Right renal pelvis (tissue), 4 donors: ENCODE measurements around the gene PLCH1. TPM values are rescaled to one million over a fixed set of nuclear protein-coding genes. Genes with fewer than 3 reads are reported as not detected.

Source experiments
- DNase-seq, 4 donors: peaks; one replicate each; pipeline ENCODE4 v3.0.0-alpha.2; 2013; ENCODE audit warnings: low read depth in 4 of 4, low spot score in 3 of 4, missing footprints in 1 of 4
- polyA plus RNA-seq, 4 donors: library from polyadenylated mRNA; unstranded; fragments of 120-200 nt; gene quantifications; one replicate each; pipeline ENCODE4 v1.2.1, GENCODE V29; 2013; ENCODE audit not compliant: insufficient read length in 4 of 4

The PLCH1 gene
- polyA plus RNA-seq, 4 donors, result 10.1 to 10.5 (median 10.3) TPM

DNA sequence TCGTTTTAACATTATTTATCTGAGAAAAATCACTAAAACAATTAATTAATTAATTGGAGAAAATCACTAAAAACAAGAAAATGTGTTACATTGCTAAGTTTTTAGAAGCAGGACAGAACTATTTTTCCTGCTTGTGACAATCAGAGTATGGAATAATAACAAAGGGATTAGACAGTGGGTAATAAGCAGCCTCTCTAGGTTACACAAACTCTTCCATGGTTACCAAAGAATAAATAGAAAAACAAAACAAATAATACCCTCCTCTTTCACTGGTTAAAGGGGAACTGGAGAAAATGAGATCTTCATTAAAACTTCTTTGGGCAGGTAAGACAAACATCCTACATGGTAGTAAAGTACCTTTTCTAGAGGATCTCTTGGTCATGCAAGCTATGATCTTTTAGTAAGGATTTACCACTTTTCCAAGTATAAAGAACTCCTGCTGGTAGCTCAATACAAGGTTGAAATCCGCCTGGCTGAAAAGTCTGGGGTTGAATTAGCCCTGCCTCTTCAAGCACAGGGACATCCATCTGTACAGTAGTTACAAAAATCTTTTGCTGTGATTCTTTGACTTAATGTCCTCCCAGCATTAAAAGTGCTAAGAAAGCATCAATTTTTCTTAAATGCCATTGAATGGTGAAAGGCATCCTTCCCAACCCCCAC is 2.5 kb upstream of the PLCH1 start:
- DNase-seq, result no peak

GRCh38 chr3:155746703-155747102 is 1.8 kb upstream of the PLCH1 start:
- DNase-seq, result no peak

DNA sequence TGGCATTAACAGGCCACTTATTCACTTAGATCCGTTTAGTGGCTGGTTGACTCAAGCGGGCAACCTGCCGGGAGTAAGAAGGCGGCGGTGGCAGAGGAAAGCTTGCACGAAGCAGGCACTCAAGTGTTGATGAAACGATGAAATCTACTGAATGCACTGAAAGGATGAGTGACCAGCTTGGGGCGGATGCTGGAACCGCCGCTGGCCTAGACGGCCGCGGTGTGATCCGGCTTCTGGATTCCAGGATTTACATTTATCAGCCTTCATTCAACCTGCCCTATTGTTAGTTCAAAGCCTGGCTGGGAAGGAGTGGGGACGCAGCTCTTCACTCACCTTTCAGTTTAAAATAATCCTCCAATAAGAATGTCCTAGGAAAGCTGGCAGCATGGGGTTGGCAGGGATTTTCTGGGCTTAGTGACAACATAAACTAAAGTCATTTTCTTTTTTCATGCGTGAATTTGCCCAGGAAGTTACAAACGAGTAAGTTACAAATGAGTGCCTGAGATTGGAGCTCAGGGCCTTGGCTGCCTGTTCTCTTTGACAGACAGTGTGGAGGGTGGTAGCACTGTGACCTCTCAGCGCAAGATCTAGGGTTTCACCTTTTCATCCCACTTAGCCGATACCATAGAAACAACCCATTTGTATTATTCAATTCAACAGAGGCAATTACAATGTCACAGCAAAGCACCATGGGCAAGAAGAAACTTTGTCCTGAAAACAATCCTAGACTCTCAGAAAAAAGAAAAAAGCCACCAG is 1.1 kb upstream of the PLCH1 start:
- no peak for DNase-seq

DNA sequence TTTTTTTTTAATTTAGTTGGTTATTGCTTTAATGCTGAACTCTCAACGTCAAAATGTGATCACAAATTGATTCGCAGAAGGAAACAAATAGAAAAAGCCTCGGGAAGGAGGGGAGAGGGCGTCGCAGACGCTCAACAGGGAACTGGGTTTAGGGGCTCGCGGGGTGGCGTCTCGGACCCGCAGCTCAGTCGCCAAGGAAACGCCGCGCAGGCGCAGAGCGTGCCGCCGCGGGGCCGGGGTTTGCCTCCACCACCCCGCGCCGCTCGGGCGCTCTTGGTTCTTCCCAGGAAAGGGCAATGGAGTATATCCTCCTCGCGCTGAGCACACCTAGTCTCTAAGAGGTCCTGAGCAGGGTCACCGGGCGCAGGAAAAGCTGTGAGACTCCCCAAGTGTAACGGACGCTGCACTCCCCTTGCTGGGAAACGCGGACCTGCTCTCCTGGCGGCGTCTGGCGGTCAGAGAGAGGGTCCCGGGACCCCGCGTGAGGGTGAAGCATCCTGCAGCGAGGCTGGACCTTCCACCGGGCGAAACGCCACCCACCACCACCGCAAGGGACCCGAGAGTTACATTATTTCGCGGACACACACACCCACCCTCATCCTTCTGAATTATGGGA is 753 bp downstream of the PLCH1 start:
- DNase-seq, result peak in 2 of 4 donors; percentile 62 to 74

DNA sequence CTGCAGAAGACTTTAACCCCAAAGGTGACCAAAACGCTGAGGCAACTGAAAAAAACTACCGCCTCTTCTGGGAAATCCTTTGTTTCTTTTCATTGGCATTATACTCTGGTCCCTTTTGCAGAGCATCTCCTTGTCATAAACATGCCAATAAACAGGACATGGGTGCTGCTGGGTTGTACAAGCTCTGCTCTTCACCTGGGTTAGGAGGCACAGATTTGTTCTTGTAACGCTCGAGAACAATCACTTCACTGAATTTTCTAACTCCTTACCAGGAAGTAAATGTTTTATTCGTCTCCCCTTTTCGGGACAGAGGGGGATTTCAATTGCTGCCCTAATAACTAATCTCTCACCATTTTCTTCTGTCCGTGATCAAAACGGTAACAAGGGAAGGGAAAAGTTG is 1.3 kb downstream of the PLCH1 start:
- no peak for DNase-seq

DNA sequence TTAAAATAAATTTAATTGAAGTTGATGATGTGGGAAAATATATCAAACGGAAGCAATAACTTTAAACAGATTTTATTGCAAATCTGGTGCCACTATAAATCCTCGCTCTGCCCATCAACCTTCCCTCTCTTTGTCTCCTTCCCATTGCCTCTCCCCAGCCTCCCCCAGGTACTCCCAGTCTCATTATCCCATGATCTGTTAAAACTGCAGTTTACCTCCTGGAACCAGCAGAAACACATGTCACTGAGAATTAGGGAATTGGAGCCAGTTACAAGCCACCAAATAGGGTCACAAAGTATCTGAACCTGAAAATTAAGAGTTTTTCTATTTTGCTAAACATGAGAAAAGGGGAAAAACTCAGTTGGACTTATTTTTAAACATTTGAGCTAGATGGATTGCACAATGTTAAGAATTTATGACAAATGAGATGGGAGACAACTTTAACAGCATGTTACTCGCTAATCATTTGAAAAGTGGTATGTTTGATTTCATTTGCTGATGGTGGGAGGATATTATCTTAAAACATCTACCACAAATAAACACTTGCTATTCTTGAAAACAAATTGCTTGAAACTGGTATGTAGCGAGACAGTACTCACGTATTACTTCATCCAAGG is 2.4 kb downstream of the PLCH1 start:
- DNase-seq, result no peak

GRCh38 chr3:155741603-155742002 is 3.3 kb downstream of the PLCH1 start:
- DNase-seq, result no peak

GRCh38 chr3:155741101-155741500 is 3.8 kb downstream of the PLCH1 start:
- no peak for DNase-seq

- no peak for DNase-seq
Measured at GRCh38 chr3:155739154-155739553, 5.7 kb downstream of the PLCH1 start.

- no peak for DNase-seq
Measured at GRCh38 chr3:155738580-155739076, 6.2 kb downstream of the PLCH1 start.

- DNase-seq, result peak in 2 of 4 donors; percentile 72 to 81
Measured at GRCh38 chr3:155737844-155738460, 6.9 kb downstream of the PLCH1 start.

GRCh38 chr3:155736381-155736780 is 8.5 kb downstream of the PLCH1 start:
- no peak for DNase-seq

GRCh38 chr3:155730843-155731242 is 14.0 kb downstream of the PLCH1 start:
- DNase-seq, result no peak

DNA sequence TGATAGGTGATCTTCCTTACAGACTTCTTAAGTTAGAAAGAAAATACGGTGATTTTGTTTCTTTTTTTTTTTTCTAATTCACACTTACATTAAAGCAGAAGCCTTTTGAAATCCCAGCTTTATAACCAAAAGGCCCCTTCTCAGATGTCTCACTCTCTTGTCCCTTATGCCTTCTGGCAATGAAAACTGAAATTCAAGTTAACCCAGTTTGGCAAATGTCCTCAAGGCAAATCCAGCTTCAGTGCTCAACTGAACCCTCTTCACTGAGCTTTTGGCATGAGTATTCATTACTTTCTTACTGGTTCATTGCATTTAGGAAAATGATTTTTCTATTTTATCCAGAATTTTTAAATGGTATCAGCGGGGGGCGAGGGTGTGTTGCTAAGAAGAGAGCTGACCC is 17.0 kb downstream of the PLCH1 start:
- no peak for DNase-seq

DNA sequence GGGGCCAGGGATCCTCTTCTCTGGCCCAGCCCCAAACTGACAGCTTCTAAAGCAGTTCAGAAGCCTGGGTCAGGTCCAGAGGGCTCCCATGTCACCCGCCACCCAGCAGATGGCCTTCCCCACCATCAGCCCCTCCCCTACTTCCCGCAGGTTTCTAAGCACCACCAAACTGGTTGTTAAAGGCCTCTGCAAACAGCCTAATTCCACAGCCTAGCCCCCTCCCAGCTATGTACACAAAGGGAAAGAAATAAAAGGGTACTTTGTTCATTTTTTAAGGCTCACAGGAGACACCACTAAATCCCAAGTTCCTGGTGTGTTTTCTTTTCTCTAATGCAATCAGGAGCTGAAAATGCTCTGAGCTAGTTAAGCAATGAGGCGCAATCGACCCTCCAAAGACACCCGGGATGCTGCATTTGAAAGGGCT is 30.6 kb downstream of the PLCH1 start:
- no peak for DNase-seq

GRCh38 chr3:155712008-155712407 is 32.9 kb downstream of the PLCH1 start:
- DNase-seq, result no peak

- no peak for DNase-seq
Measured at GRCh38 chr3:155704771-155705559, 39.9 kb downstream of the PLCH1 start.

GRCh38 chr3:155704061-155704460 is 40.8 kb downstream of the PLCH1 start:
- DNase-seq, result no peak

GRCh38 chr3:155702745-155703591 is 41.9 kb downstream of the PLCH1 start:
- DNase-seq, result no peak
